ENCODE results near the gene FCHO1.

Gene FCHO1

GRCh38 chr19:17734146-17734545 is 17.1 kb upstream of the FCHO1 start:
- no peak for DNase-seq

- DNase-seq: no peak
Observed at GRCh38 chr19:17735410-17735809, 15.9 kb upstream of the FCHO1 start.

GRCh38 chr19:17737690-17738153 is 13.6 kb upstream of the FCHO1 start:
- DNase-seq: no peak

GRCh38 chr19:17739121-17739875 is 12.0 kb upstream of the FCHO1 start:
- DNase-seq: no peak

- DNase-seq: no peak
Observed at GRCh38 chr19:17741456-17741855, 9.8 kb upstream of the FCHO1 start.

- DNase-seq: no peak
Observed at GRCh38 chr19:17743874-17744580, 7.2 kb upstream of the FCHO1 start.

- peak; percentile 94 for DNase-seq
Observed at GRCh38 chr19:17747205-17748098, 3.8 kb upstream of the FCHO1 start.

- no peak for DNase-seq
Observed at GRCh38 chr19:17748884-17749638, 2.2 kb upstream of the FCHO1 start.

- peak; percentile 63 for DNase-seq
Observed at GRCh38 chr19:17749912-17750317, 1.4 kb upstream of the FCHO1 start.

- no peak for DNase-seq
Observed at GRCh38 chr19:17751912-17752273, 616 bp downstream of the FCHO1 start.

- no peak for DNase-seq
Observed at GRCh38 chr19:17752865-17753639, 1.8 kb downstream of the FCHO1 start.

GRCh38 chr19:17753976-17754375 is 2.7 kb downstream of the FCHO1 start:
- no peak for DNase-seq

- no peak for DNase-seq
Observed at GRCh38 chr19:17754634-17755442, 3.6 kb downstream of the FCHO1 start.

- DNase-seq: no peak
Observed at GRCh38 chr19:17755443-17755890, 4.2 kb downstream of the FCHO1 start.

GRCh38 chr19:17755977-17756670 is 4.8 kb downstream of the FCHO1 start:
- peak; percentile 65 for DNase-seq

GRCh38 chr19:17757125-17757524 is 5.8 kb downstream of the FCHO1 start:
- DNase-seq: no peak

GRCh38 chr19:17758515-17758914 is 7.2 kb downstream of the FCHO1 start:
- DNase-seq: no peak

- no peak for DNase-seq
Observed at GRCh38 chr19:17761148-17761547, 9.9 kb downstream of the FCHO1 start.

GRCh38 chr19:17762505-17763229 is 11.4 kb downstream of the FCHO1 start:
- DNase-seq: no peak

Measured in stimulated activated CD8-positive, alpha-beta memory T cell treated with anti-CD3 and anti-CD28 coated beads, Interleukin-4, amount 100 ng/mL, for 48 hours (primary cell).